B cell (primary cell): ENCODE results near the gene ST3GAL3. TPM values are rescaled to one million over a fixed set of nuclear protein-coding genes. Genes with fewer than 3 reads are reported as not detected.

Experiments
- ATAC-seq: fragments of 200-7000 bp; cut with Tn5 transposase; one replicate; pipeline ENCODE4 v1.10.0; 2021; ENCODE audit warnings: low read depth, mild to moderate bottlenecking, moderate number of reproducible peaks, moderate library complexity
- CTCF ChIA-PET: fragments of 350-600 bp; sonication (Branson Sonifier 250); formaldehyde crosslinking; loops from one replicate; lab custom pipeline; 2021; ENCODE audit warnings: antibody characterized with exemption, inconsistent platforms; lab: Charles Lee
- POLR2A ChIA-PET: fragments of 350-600 bp; sonication (Branson Sonifier 250); formaldehyde crosslinking; loops from one replicate; lab custom pipeline; 2021; ENCODE audit warnings: antibody characterized with exemption; lab: Charles Lee
- DNase-seq: peaks from one replicate; pipeline ENCODE4 v3.0.0; 2013
- H2AFZ ChIP-seq: 2 replicates; pipeline ENCODE4 v1.6.1; 2012; ENCODE audit warnings: mild to moderate bottlenecking, low read depth, low read length; ENCODE audit not compliant: insufficient read depth, poor library complexity, severe bottlenecking
- H3K27ac ChIP-seq, 2 donors: 1 replicate in 1 of 2; 2 replicates in 1 of 2; pipeline ENCODE4 v1.5.1; 2012 to 2013; ENCODE audit warnings: low read length in 2 of 2, mild to moderate bottlenecking in 2 of 2, moderate library complexity in 1 of 2
- H3K27me3 ChIP-seq, 4 experiments: fragments of 200-600 bp in 1 of 4; sonication (generic) in 1 of 4; replicated peaks in 1 of 4; 1 replicate in 2 of 4; 2 replicates in 2 of 4; pipeline versions ENCODE4 v1.6.1 to v1.7.0; 2013 to 2016; ENCODE audit warnings: low read length in 3 of 4, mild to moderate bottlenecking in 2 of 4, mixed read lengths in 1 of 4, moderate library complexity in 1 of 4; ENCODE audit not compliant: insufficient read depth in 4 of 4, control insufficient read depth in 3 of 4; ENCODE audit errors: control extremely low read depth in 1 of 4
- H3K36me3 ChIP-seq, 2 experiments: replicated peaks in 1 of 2; 1 replicate in 1 of 2; 2 replicates in 1 of 2; pipeline versions ENCODE4 v1.6.1 to v1.7.1; 2013; ENCODE audit warnings: low read length in 1 of 2; ENCODE audit not compliant: insufficient read depth in 2 of 2, control insufficient read depth in 1 of 2; ENCODE audit errors: control extremely low read depth in 1 of 2, extremely low read depth in 1 of 2
- H3K4me1 ChIP-seq, 2 donors: fragments of 200-600 bp in 1 of 2; sonication (generic) in 1 of 2; 1 replicate in 1 of 2; 2 replicates in 1 of 2; pipeline versions ENCODE4 v1.5.1 to v1.6.1; 2013 to 2017; ENCODE audit warnings: low read length in 2 of 2; ENCODE audit not compliant: control insufficient read depth in 2 of 2, insufficient read depth in 2 of 2
- H3K4me2 ChIP-seq: replicated peaks from 2 replicates; pipeline ENCODE3; 2012; ENCODE audit warnings: mild to moderate bottlenecking, low read depth, low read length; ENCODE audit not compliant: poor library complexity, severe bottlenecking
- H3K4me3 ChIP-seq, 5 experiments: fragments of 200-600 bp in 1 of 5; sonication (generic) in 1 of 5; 1 replicate in 3 of 5; 2 replicates in 2 of 5; pipeline versions ENCODE4 v1.5.1 to v1.7.0; 2011 to 2016; ENCODE audit warnings: low read length in 4 of 5, mild to moderate bottlenecking in 4 of 5, low read depth in 2 of 5, control low read depth in 1 of 5, moderate library complexity in 1 of 5; ENCODE audit not compliant: insufficient read depth in 1 of 5; ENCODE audit errors: control extremely low read depth in 1 of 5, extremely low read depth in 1 of 5
- H3K79me2 ChIP-seq: fragments of 200-600 bp; sonication (generic); one replicate; pipeline ENCODE4 v1.6.0; 2016; ENCODE audit warnings: low read length; ENCODE audit not compliant: control insufficient read depth, insufficient read depth
- H3K9ac ChIP-seq: fragments of 200-600 bp; sonication (generic); 2 replicates; pipeline ENCODE4 v1.6.1; 2017; ENCODE audit warnings: mild to moderate bottlenecking, low read length, moderate library complexity
- H3K9me3 ChIP-seq, 3 donors: one replicate each; pipeline versions ENCODE4 v1.6.1 to v1.7.1; 2013; ENCODE audit warnings: low read length in 2 of 3; ENCODE audit not compliant: control insufficient read depth in 2 of 3, insufficient read depth in 1 of 3; ENCODE audit errors: control extremely low read depth in 1 of 3
- H4K20me1 ChIP-seq: 2 replicates; pipeline ENCODE4 v1.6.0; 2012; ENCODE audit warnings: mild to moderate bottlenecking, low read length; ENCODE audit not compliant: insufficient read depth, control insufficient read depth, poor library complexity, severe bottlenecking
- H3K27ac Mint-ChIP-seq: one replicate; pipeline ENCODE4 v1.8.0; 2021; ENCODE audit warnings: mixed read lengths
- H3K27me3 Mint-ChIP-seq: one replicate; pipeline ENCODE4 v1.8.0; 2021; ENCODE audit warnings: mixed read lengths
- H3K4me1 Mint-ChIP-seq: one replicate; pipeline ENCODE4 v1.8.0; 2021; ENCODE audit warnings: mixed read lengths
- H3K4me3 Mint-ChIP-seq: one replicate; pipeline ENCODE4 v1.8.0; 2021; ENCODE audit warnings: mixed read lengths
- H3K9me3 Mint-ChIP-seq: one replicate; pipeline ENCODE4 v1.8.0; 2022; ENCODE audit warnings: mixed read lengths; ENCODE audit not compliant: insufficient read depth
- CTCF ChIP-seq: fragments of 200-600 bp; IDR thresholded peaks from one replicate; pipeline ENCODE4 v1.8.0; 2022; ENCODE audit warnings: antibody characterized with exemption, mild to moderate bottlenecking
- EZH2 ChIP-seq: IDR thresholded peaks from 2 replicates; pipeline ENCODE4 v1.6.1; 2012; ENCODE audit warnings: borderline replicate concordance, low read depth, mild to moderate bottlenecking, moderate library complexity, low read length; ENCODE audit not compliant: insufficient read depth, poor library complexity, severe bottlenecking
- WGBS: methylation state at CpG from one replicate; pipeline ENCODE4 v1.1.5; 2013; ENCODE audit warnings: missing lambda C conversion rate; ENCODE audit not compliant: insufficient coverage; 5-methylcytosine and 5-hydroxymethylcytosine counted together
- intact Hi-C: fragments of 100-400 bp; cut with micrococcal nuclease; formaldehyde crosslinking; loops from one replicate; pipeline ENCODE4 v1.10.0; 2022
- polyA plus RNA-seq: library from polyadenylated mRNA; depleted of rRNA; stranded (reverse); fragments of >200 nt; gene quantifications from 2 replicates; pipeline ENCODE4 v1.2.3, GENCODE V29; 2012
- total RNA-seq, 2 donors: library from RNA; stranded (reverse); fragments of 120-200 nt in 1 of 2; gene quantifications; 1 replicate in 1 of 2; 2 replicates in 1 of 2; pipeline versions ENCODE4 v1.2.3 to v1.2.4, GENCODE V29; 2013 to 2022

Gene ST3GAL3
- total and polyA plus RNA-seq, 2 donors (not counting 1 experiment from before 2014, with no cell fraction given): 16.8 to 31.4 TPM

DNA sequence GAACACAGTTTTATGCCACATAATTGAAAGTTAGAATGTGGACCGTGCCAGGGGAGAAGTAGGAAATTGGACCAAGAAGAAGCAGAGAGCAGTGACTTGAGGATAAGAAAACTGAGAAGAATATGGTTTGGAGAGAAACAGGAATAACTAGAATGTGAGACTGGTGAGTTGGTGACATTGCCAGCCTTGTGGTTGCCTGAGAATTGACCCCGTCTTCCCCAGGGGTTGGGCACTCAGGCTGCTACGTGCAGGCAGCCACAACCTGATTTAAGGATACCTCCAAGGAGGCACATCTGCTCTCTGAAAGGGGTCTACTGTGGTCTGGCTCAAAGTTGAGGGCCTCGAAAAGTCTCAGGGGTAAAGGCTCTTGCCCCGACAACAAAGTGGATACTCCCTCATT, 114.1 kb downstream of the ST3GAL3 start:
- intact Hi-C loops: no loop called here
- Mint-ChIP-seq H3K27ac (no peak overlapping the region), H3K4me3 (no peak overlapping the region), H3K27me3 (no peaks in the 10 kb centered on the region), H3K9me3 (peaks cover 2% of the 10 kb centered on the region), H3K4me1 (peaks cover 7% of the 10 kb centered on the region)
- Histone ChIP-seq H3K4me3 (no peak overlapping the region), H4K20me1 (no peaks in the 10 kb centered on the region), H3K36me3 (peaks cover 5 to 6% of the 10 kb centered on the region in 2 experiments), H3K9ac (no peak overlapping the region), H3K27me3 (no peaks in the 10 kb centered on the region), H3K4me2 (no peak overlapping the region), H3K9me3 (peaks cover 0 to 8% (median 5%) of the 10 kb centered on the region in 3 donors), H3K4me1 (peaks cover 5 to 6% of the 10 kb centered on the region in 2 donors), H3K79me2 (no peaks in the 10 kb centered on the region), H3K27ac (no peak overlapping the region), H2AFZ (no peak overlapping the region)
- DNase-seq (no peak), ATAC-seq (no peak)
- ChIA-PET POLR2A (no interaction called here), CTCF (no interaction called here)
- no peak for TF ChIP-seq EZH2
- no peak for TF ChIP-seq CTCF
- WGBS: 60% methylated on average over 3 of the region's 5 CpGs

DNA sequence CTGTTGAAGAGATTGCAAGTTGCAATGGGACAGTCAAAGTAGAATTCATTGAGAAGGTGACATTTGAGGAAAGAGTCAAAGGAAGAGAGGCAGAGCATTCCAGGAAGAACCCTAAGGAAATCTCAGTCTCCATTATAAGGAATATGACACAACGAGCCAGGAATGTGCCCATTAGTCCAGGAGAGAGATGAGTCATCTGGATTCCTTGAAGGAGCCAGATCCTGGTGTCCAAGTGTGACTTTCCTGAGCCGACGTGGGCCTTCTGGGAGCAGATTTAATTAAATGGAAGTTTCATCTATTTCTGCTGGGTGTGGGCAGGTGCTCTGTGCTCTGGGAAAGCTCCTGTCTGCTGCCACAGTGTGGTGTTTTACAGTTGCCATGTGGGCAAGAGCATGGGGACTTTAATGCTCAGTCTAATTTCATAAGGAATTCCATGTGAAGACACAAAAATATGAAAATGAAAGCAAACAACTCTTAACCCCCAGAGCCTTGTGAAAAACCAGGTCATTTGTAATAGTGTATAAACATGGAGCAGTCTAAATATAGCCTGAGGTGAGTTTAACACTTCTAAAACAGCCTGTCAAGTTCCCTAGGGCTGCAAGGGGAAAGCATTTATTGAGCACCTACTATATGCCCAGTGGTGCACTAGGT, 114.8 kb downstream of the ST3GAL3 start:
- DNase-seq: no peak
- no peak overlapping the region for H3K9ac ChIP-seq
- peaks cover 7% of the 10 kb centered on the region for H3K4me1 Mint-ChIP-seq
- WGBS: 100% methylated on average over 3 of the region's 3 CpGs
- POLR2A ChIA-PET: no interaction called here
- H3K4me3 Mint-ChIP-seq: no peak overlapping the region
- H3K4me1 ChIP-seq: peaks cover 5 to 6% of the 10 kb centered on the region in 2 donors
- ATAC-seq: no peak
- no peaks in the 10 kb centered on the region for H4K20me1 ChIP-seq
- H3K4me2 ChIP-seq: no peak overlapping the region
- H3K27me3 Mint-ChIP-seq: no peaks in the 10 kb centered on the region
- H3K79me2 ChIP-seq: no peaks in the 10 kb centered on the region
- CTCF ChIA-PET: no interaction called here
- TF ChIP-seq CTCF: no peak
- peaks cover 2% of the 10 kb centered on the region for H3K9me3 Mint-ChIP-seq
- intact Hi-C loops: no loop called here
- H3K36me3 ChIP-seq: peaks cover 5 to 6% of the 10 kb centered on the region in 2 experiments
- no peak overlapping the region for H3K4me3 ChIP-seq
- peaks cover 0 to 8% (median 5%) of the 10 kb centered on the region in 3 donors for H3K9me3 ChIP-seq
- H2AFZ ChIP-seq: no peak overlapping the region
- H3K27ac ChIP-seq: no peak overlapping the region
- no peaks in the 10 kb centered on the region for H3K27me3 ChIP-seq
- H3K27ac Mint-ChIP-seq: no peak overlapping the region
